Keratinocyte (primary cell): ENCODE measurements around the gene SNIP1. TPM values are rescaled to one million over a fixed set of nuclear protein-coding genes. Genes with fewer than 3 reads are reported as not detected.

Experiments used
- DNase-seq: peaks from one replicate; pipeline ENCODE4 v3.0.0-alpha.2; 2011; ENCODE audit warnings: low read depth, missing footprints, low spot score
- FAIRE-seq: peaks from 2 replicates; lab custom pipeline; 2011; peaks lifted over from hg19 to GRCh38; lab: Jason Lieb, UNC
- H2AFZ ChIP-seq: 2 replicates; pipeline ENCODE4 v1.6.0; 2012; ENCODE audit warnings: low read length, control low read depth, inconsistent platforms; ENCODE audit not compliant: control insufficient read depth
- H3K27ac ChIP-seq: 2 replicates; pipeline ENCODE4 v1.5.1; 2011; ENCODE audit warnings: low read length; ENCODE audit not compliant: control insufficient read depth, insufficient read depth
- H3K27me3 ChIP-seq: 3 replicates; pipeline ENCODE4 v1.6.0; 2011; ENCODE audit warnings: low read length; ENCODE audit not compliant: control insufficient read depth, insufficient read depth; ENCODE audit errors: extremely low read depth
- H3K36me3 ChIP-seq, 2 experiments: 2 replicates in 1 of 2; 3 replicates in 1 of 2; pipeline ENCODE4 v1.5.1; 2011; ENCODE audit warnings: low read length in 2 of 2, mild to moderate bottlenecking in 1 of 2; ENCODE audit not compliant: control insufficient read depth in 2 of 2, insufficient read depth in 2 of 2; ENCODE audit errors: extremely low read depth in 1 of 2
- H3K4me1 ChIP-seq: 3 replicates; pipeline ENCODE4 v1.5.1; 2011; ENCODE audit warnings: low read length; ENCODE audit not compliant: control insufficient read depth, insufficient read depth; ENCODE audit errors: extremely low read depth
- H3K4me2 ChIP-seq: 3 replicates; pipeline ENCODE4 v1.6.0; 2011; ENCODE audit warnings: low read depth, low read length; ENCODE audit not compliant: control insufficient read depth, insufficient read depth; ENCODE audit errors: extremely low read depth
- H3K4me3 ChIP-seq, 3 experiments: fragments of 200-600 bp in 1 of 3; sonication (generic) in 1 of 3; 2 replicates in 2 of 3; 3 replicates in 1 of 3; pipeline ENCODE4 v1.5.1; 2011 to 2016; ENCODE audit warnings: low read length in 3 of 3, mild to moderate bottlenecking in 3 of 3, control low read depth in 2 of 3, inconsistent platforms in 1 of 3, low read depth in 1 of 3, mixed read lengths in 1 of 3, mixed run types in 1 of 3, moderate library complexity in 1 of 3; ENCODE audit not compliant: control insufficient read depth in 2 of 3, insufficient read depth in 2 of 3; ENCODE audit errors: extremely low read depth in 1 of 3
- H3K79me2 ChIP-seq: 2 replicates; pipeline ENCODE4 v1.6.0; 2012; ENCODE audit warnings: low read length; ENCODE audit not compliant: control insufficient read depth, insufficient read depth
- H3K9ac ChIP-seq: 3 replicates; pipeline ENCODE4 v1.6.0; 2011; ENCODE audit warnings: low read length; ENCODE audit not compliant: control insufficient read depth, insufficient read depth; ENCODE audit errors: extremely low read depth
- H3K9me1 ChIP-seq: 3 replicates; pipeline ENCODE4 v1.6.0; 2011; ENCODE audit warnings: low read length; ENCODE audit not compliant: control insufficient read depth, insufficient read depth; ENCODE audit errors: extremely low read depth
- H3K9me3 ChIP-seq: 2 replicates; pipeline ENCODE4 v1.5.1; 2012; ENCODE audit warnings: low read depth, low read length; ENCODE audit not compliant: control insufficient read depth
- H4K20me1 ChIP-seq: 3 replicates; pipeline ENCODE4 v1.6.0; 2011; ENCODE audit warnings: low read length; ENCODE audit not compliant: control insufficient read depth, insufficient read depth; ENCODE audit errors: extremely low read depth
- CTCF ChIP-seq, 3 experiments: IDR thresholded peaks in 1 of 3; conservative IDR thresholded peaks in 1 of 3; optimal IDR thresholded peaks in 1 of 3; 2 replicates in 2 of 3; 3 replicates in 1 of 3; pipeline versions ENCODE3 to v1.5.1; 2011; ENCODE audit warnings: low read length in 3 of 3, mild to moderate bottlenecking in 3 of 3, moderate library complexity in 2 of 3, control low read depth in 1 of 3, inconsistent platforms in 1 of 3; ENCODE audit not compliant: insufficient read depth in 2 of 3; ENCODE audit errors: extremely low read depth in 1 of 3
- EZH2 ChIP-seq: IDR thresholded peaks from one replicate; pipeline ENCODE4 v1.6.1; 2012; ENCODE audit warnings: inconsistent platforms, mild to moderate bottlenecking, low read length, moderate library complexity
- dilution Hi-C: fragments of 300-500 bp; cut with MboI; formaldehyde crosslinking; loops from one replicate; pipeline ENCODE4 v1.7.0; 2020; ENCODE audit warnings: low sequenced_read_pairs; ENCODE audit not compliant: extremely low pct_ligation_motif_present
- polyA plus RNA-seq, 5 experiments: library from polyadenylated mRNA; depleted of rRNA in 3 of 5; stranded (reverse) in 3 of 5; stranded (forward) in 1 of 5; unstranded in 1 of 5; fragments of >200 nt; gene quantifications; 1 replicate in 1 of 5; 2 replicates in 3 of 5; 3 replicates in 1 of 5; pipeline versions ENCODE4 v1.2.1 to v1.2.3, GENCODE V29; 2011 to 2012; ENCODE audit warnings: missing spikeins in 2 of 5, low read depth in 1 of 5, low replicate concordance in 1 of 5

Gene SNIP1
- polyA plus RNA-seq, 1 donor (not counting 4 experiments of a cell fraction or from before 2014, with no cell fraction given): 8.9 TPM

DNA sequence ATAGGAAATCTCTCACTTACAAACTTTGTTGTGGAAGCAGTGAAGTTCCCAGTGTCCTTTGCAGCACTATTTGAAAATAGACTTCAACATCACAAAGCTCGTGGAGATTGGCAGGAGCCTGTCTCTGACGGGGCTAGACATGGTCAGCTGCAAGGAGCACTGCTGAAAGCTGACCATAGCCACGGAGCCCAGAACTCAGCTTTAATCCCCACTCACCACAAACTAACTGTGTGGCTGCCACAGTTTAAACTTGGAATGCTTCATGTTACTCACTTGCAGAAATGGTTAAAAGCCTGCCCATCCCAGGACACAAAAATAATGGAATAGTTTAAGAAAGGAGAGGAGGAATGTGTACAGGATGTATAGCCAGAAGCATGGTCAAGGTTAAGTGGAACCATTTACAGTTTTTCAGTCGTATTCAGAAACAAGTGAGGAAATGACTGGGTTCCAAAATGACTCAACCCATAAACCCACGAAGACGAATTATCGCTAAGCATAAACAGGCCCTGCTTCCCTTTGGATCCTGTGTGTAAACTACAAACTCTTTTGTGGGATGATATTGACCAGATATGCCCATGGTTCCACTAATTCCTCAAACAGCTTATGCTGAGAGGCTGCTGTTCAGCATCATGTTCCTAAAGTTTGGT is 20.9 kb upstream of the SNIP1 start:
- H3K4me1 ChIP-seq: peaks cover 27% of the 10 kb centered on the region
- no peaks in the 10 kb centered on the region for H3K79me2 ChIP-seq
- H4K20me1 ChIP-seq: no peaks in the 10 kb centered on the region
- H3K4me2 ChIP-seq: no peak overlapping the region
- FAIRE-seq (peak; percentile 75), DNase-seq (no peak)
- H3K27me3 ChIP-seq: no peaks in the 10 kb centered on the region
- H3K9me3 ChIP-seq: no peaks in the 10 kb centered on the region
- dilution Hi-C loops: loop anchor here (25.0 kb wide), 1 partner anchor 112 kb away; the partner anchor contains the start of gene CDCA8
- no peak overlapping the region for H2AFZ ChIP-seq
- TF ChIP-seq EZH2 (no peak), CTCF (optimal IDR thresholded peaks at IDR 0.05 in 1 of 3, IDR thresholded peaks at IDR 0.05 in 1 of 3, conservative IDR thresholded peaks at IDR 0.05 in 1 of 3; ENCODE audit: extremely low read depth in 1 of 3, insufficient read depth in 2 of 3, low read length in 3 of 3) (no peak)
- no peak overlapping the region for H3K4me3 ChIP-seq
- H3K36me3 ChIP-seq: peaks cover 29 to 64% of the 10 kb centered on the region in 2 experiments
- H3K9ac ChIP-seq: no peak overlapping the region
- no peaks in the 10 kb centered on the region for H3K9me1 ChIP-seq
- H3K27ac ChIP-seq: no peak overlapping the region

DNA sequence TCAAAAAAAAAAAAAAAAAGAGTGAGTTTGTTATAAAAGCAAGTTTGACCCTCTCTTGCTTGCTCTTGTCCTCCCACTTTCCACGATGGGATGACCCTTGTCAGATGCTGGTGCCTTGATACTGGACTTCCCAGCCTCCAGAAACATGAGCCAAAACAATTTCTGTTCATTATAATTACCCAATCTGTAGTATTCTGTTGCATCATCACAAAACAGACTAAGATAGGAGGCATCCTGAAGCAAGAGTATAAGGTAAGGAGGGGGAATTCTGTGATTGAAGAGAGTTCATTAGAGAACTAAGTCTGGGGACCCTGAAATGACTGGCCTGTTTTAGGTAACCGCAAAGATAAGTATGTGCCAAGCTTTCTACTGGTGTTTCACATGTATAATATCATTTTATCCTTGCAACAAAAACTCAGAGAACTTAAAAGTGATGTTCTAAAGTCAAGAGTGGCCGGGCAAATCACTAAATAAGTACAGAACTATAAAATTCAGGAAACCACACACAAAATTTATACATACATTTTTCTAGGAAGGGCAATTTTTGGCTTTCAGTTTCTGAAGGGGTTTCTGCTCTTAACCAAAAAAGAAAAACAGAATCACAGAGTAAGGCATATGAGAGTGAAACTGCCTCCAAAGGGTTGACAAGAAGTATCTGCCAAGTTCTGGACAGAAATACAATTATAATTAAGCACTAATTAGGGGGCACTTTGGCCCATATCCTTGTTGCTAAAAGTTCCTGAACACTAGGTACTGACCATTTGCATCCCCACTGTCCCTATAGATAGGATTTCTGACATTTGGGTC is 16.6 kb upstream of the SNIP1 start:
- DNase-seq: no peak
- H3K4me2 ChIP-seq: no peak overlapping the region
- dilution Hi-C loops: no loop called here
- FAIRE-seq: no peak
- no peaks in the 10 kb centered on the region for H3K27me3 ChIP-seq
- H3K9me3 ChIP-seq: no peaks in the 10 kb centered on the region
- H3K9me1 ChIP-seq: no peaks in the 10 kb centered on the region
- H3K27ac ChIP-seq: no peak overlapping the region
- no peak overlapping the region for H2AFZ ChIP-seq
- H3K4me1 ChIP-seq: peaks cover 11% of the 10 kb centered on the region
- TF ChIP-seq CTCF (optimal IDR thresholded peaks at IDR 0.05 in 1 of 3, IDR thresholded peaks at IDR 0.05 in 1 of 3, conservative IDR thresholded peaks at IDR 0.05 in 1 of 3; ENCODE audit: extremely low read depth in 1 of 3, insufficient read depth in 2 of 3, low read length in 3 of 3) (no peak), EZH2 (no peak)
- no peaks in the 10 kb centered on the region for H4K20me1 ChIP-seq
- no peak overlapping the region for H3K4me3 ChIP-seq
- no peak overlapping the region for H3K9ac ChIP-seq
- H3K79me2 ChIP-seq: no peaks in the 10 kb centered on the region
- H3K36me3 ChIP-seq: peaks cover 47 to 70% of the 10 kb centered on the region in 2 experiments
